ENCODE results near the gene DCAF17.

The DCAF17 gene, protein sequence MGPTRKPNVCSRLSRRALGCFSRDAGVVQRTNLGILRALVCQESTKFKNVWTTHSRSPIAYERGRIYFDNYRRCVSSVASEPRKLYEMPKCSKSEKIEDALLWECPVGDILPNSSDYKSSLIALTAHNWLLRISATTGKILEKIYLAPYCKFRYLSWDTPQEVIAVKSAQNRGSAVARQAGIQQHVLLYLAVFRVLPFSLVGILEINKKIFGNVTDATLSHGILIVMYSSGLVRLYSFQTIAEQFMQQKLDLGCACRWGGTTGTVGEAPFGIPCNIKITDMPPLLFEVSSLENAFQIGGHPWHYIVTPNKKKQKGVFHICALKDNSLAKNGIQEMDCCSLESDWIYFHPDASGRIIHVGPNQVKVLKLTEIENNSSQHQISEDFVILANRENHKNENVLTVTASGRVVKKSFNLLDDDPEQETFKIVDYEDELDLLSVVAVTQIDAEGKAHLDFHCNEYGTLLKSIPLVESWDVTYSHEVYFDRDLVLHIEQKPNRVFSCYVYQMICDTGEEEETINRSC

DNA sequence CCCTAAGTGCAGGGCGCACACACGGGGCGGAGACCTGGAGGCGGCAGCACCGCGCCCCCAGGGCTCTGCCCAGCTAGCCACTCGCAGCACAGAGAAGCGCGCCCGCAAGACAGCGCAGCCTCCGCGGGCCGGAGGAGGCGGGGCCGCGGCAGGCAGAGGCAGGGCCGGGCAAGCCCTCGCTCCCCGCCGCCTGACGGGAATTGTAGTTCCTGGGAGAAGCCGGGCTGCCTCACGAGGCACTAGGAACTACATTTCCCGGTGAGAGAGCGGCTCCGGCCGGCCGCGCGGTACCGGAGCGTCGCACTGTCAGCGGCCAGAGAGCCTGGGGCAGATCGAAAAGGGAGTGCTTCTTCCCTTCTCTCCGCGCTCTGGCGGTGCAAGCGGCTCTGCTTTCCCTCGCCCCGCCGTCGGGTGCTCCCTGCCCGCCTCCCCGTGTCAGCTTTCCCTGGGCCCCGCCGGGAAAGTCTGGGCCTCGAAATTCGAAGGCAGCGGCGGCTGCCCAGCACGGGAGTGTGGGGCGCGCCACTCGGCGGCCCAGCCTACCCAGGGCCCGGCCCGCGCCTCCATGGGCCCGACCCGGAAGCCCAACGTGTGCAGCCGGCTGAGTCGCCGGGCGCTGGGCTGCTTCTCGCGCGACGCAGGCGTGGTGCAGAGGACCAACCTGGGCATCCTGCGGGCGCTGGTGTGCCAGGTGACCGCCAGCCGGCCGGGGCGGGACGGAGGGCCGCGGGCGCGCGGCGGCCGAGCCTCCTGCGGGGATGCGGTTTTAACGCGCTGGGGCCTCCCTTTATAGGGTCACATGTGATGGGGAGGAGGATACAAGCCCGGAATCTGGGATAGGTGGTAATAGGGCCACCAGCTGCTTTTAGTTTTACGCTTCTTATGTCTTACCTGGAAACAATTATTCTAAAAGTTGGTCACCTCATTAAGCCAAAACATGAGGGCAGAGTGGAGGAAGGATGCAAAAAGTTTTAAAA lies at the start of gene DCAF17:
Gene DCAF17 (plus strand): TSS at position 214 of the 977 bp plus-strand sequence. CDS start 352 bp downstream, at position 566.
- peak; percentile 97 for DNase-seq (ENCODE audit: low spot score)

DNA sequence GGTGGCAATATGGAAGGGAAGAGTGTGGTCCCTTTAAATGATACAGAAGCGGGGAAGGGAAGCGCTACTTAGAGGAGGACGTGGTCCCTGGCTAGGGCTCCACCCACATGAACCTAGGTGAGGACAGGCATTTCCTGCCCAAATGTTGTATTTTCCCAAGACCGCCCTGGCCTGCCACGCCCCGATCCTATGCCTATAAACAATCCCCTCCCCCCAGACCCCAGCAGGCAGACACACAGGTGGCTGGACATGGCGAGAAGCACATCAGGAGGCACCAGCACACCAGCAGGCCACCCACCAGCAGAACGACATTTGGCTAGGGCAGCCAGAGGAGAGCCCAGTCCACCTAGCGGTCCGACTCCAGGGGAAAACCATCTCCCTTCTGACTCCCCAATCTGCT lies 47.4 kb upstream of the DCAF17 start:
- no peak for DNase-seq (ENCODE audit: low spot score)

DNA sequence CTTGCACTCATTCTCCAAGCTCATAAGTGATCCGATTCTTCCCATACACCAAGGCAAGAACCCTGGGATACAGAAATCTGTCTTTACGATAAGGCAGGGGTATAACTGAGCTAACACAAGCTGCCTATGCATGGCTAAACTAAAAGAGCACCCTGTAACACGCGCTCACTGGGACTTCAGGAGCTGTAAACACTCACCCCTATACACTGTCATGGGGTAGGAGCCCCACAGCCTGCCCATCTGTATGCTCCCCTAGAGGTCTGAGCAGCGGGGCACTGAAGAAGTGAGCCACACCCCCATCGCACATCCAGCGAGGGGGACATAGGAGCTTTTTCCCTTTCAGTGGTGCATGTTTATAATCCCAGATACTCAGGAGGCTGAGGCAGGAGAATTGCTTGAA lies 47.0 kb upstream of the DCAF17 start:
- DNase-seq (ENCODE audit: low spot score): no peak

DNA sequence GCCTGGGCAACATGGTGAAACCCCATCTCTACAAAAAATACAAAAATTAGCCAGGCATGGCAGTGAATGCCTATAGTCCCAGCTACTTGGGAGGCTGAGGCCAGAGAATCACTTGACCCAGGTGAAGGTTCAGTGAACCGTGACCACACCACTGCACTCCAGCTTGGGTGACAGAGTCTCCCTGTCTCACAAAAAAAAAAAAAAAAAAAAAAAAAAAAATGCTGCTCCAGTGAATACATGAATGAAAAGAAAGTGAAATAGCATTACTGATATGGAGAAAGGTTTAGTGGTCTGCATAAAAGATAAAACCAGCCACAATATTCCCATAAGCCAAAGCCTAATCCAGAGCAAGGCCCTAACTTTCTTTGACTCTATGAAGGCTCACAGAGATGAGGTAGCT lies 44.7 kb upstream of the DCAF17 start:
- no peak for DNase-seq (ENCODE audit: low spot score)

DNA sequence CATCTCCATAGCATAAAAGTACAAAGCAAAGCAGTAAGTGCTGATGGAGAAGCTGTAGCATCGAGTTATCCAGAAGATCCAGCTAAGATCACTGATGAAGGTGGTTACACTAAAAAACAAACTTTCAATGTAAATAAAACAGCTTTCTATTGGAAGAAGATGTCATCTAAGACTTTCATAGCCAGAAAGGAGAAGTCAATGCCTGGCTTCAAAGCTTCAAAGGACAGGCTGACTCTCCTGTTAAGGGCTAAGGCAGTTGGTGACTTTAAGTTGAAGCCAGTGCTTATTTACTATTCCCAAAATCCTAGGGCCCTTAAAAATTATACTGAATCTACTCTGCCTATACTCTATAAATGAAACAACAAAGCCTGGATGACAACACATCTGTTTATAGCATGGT lies 44.2 kb upstream of the DCAF17 start:
- DNase-seq (ENCODE audit: low spot score): no peak

DNA sequence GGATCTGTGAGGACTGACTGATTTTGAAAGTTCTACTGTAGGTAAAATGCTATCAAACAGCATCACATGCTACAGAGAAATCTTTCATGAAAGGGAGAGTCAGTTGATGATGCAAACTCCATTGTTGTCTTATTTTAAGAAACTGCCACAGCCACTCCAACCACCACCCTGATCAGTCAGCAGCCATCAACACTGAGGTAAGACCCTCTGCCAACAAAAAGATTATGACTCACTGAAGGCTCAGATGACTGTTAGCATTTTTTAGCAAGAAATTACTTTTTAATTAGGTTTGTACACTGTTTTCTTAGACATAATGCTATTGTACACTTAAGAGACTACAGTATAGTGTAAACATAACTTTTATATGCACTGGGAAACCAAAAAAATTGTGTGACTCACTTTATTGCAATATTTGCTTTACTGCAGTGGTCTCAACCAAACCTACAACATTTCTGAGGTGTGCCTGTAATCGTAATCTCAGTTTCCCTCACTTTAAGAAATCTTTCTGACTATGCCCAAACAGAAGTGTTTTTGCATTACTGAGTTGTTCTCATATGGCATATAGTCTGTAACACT lies 43.0 kb upstream of the DCAF17 start:
- no peak for DNase-seq (ENCODE audit: low spot score)

DNA sequence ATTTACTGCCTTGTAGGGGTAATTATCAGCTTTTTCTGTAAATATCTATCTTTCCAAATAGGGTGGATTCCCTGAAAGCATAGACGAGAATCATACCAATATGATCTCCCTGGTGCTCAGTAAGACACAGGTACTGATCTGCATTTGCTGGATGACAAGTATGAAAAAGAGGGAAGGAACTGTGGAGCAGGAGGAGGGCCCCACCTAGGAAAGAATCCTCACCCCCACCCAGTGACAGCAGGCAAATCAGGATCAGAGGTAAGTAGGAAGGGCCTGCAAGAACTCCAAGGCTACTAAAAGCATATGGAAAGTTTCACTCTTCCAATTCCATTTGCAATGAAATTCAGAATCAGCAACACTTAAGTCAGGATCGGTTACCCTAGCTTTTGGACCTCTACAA lies 42.5 kb upstream of the DCAF17 start:
- no peak for DNase-seq (ENCODE audit: low spot score)

DNA sequence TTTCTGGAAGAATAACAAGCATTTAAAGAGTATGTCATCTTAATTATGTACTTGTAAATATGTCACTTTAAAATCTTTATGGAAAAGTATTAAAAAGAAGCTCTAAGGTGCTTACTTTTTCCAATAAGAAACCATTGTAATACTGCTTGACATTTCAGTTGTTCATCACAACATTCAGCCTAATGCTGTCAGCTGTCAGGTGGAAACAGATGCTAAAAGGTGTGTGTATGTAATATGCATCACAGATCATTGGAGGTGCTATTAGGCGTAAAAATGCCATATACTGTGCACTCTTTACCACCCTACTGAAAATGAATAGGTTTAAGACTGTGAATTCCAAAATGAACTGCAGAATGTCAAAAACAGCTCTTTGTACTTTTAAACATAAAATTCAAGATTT lies 40.5 kb upstream of the DCAF17 start:
- DNase-seq (ENCODE audit: low spot score): no peak

DNA sequence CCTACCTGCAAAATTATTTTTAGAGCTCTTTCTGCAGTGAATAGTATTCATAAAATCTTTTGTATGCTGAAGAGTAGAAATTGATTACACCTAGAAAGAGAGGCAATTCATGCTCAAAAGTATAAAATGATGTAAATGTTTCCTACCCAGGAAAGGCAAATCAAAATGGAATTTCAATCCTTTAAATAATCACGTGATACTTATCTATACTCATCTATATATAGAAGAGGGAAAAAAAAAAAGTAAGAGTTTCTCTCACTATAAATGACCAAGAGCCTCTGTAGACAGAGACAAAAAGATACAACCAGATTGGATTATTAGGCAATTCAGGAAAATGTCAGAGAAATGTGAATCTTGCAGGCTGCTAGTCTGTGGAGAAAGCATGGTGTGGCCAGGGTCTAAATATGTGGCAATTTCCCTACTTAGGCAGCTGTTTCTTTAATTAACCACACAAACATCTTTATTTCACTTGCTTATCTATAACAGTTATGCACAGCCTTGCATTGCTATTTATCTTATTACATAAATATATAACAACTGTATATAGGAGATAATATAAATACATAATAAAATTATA lies 39.8 kb upstream of the DCAF17 start:
- DNase-seq (ENCODE audit: low spot score): no peak

DNA sequence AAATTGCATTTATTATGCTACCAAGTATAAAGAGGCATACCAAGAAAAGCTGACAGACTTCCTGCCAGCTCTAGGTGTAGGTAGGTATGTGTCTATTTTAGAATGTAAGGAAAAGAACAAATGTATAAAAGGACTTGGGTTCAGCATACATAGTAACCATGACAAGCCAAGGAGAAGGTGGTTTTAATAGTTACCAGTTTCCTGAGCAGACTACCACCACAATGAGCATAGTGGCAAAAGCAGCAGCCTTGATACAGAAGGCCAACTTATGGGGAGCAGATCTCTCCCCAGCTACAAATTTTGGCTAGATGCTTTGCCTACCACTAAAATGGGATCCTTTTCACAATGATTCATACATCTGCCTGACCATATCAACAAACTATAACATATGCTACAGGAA lies 34.7 kb upstream of the DCAF17 start:
- no peak for DNase-seq (ENCODE audit: low spot score)

DNA sequence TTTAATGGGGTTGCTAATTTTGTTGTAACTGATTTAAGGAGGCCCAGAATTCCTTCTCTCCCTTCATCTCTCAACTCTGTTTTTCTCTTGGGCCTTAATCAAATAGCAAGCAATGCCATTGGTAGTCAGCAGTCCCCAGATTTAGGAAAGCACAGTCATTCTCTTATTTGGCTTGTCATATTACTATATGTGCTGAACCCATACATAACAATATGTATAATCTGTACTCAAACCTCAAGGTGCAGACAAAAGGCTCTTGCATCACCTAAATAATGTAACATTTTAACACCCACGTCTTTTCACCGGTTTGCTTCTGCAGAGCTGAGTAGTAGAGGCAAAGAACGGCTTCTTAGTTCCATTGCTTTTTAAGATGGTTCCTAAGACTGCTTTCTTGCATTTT lies 33.6 kb upstream of the DCAF17 start:
- no peak for DNase-seq (ENCODE audit: low spot score)

DNA sequence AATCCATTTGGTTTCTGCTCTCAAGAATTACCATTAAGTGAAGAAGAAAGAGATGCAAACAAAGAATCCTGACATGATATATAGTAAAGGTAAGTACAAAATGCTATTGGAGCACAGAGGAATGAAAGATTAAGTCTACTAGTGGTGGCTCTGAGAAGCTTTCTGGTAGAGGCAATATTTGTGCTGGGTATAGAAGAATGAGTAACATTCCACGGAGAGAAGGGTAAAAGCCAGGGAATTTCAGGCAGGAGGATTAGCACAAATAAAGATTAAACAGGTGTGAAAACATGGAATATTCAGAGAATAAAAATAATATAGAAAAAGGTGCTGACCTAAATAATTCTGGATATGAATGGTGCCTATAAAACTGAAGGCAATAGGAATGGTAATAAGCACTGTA lies 32.1 kb upstream of the DCAF17 start:
- no peak for DNase-seq (ENCODE audit: low spot score)

DNA sequence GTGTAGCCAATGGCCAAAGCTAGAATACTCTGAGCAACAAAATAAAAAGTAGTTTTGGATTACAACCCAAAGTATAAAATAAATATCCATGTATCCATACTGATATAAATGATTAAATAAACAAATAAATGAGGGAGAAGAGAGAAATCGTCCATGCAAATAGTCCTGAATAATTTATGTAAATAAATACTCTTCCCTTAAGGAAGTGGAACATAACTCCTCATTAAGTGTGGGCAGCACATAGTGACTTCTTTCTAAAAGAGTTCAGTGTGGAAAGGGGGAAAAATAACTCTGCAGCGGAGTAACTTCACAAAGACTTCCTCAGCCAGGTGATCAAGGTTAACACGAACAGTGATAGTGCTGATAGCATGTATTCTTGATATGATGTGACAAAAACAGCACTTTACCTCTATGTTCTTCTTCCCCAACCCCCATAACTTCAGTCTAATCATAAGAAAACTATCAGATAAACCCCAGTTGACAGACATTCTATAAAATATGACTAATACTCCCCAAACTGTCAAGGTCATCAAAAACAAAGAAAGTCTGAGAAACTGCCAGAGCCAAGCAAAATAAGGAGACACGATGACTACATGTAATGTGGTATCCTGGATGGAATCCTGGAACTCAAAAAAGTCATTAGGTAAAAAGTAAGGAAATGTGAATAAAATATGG lies 31.0 kb upstream of the DCAF17 start:
- DNase-seq (ENCODE audit: low spot score): no peak

DNA sequence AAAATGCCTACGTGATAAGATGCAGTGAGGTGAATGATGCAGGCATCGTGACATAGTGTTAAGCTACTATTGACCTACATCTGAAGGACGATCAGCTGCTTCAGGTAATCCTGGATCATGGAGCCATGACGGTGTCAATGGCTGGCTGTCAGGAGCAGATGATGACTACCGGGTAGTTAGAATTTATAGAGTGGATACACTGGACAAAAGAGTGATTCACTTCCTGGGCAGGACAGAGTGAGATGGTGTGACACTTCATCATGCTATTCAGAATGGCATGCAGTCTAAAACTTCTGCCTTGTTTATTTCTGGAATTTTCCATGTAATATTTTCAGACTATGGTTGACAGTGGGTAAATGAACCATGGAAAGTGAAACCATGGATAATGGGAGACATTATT lies 29.8 kb upstream of the DCAF17 start:
- no peak for DNase-seq (ENCODE audit: low spot score)

DNA sequence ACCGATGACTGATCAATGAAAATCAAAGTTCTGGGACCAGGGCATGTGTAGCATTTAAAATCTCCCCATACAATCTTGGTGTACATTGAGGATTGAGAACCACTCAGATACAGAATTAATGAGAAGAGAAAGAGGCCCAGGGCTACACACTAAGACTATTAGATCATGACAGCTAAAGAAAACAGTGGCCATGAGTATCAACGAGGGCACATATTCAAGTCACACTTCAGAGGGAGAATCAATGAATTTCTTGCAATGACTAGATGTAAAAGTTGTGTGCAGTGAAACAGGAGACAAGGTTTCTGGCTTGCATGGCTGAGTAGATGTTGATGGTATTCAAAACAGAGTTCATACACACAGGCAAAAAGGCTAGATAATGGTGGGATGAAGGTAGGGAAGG lies 29.3 kb upstream of the DCAF17 start:
- DNase-seq (ENCODE audit: low spot score): no peak

DNA sequence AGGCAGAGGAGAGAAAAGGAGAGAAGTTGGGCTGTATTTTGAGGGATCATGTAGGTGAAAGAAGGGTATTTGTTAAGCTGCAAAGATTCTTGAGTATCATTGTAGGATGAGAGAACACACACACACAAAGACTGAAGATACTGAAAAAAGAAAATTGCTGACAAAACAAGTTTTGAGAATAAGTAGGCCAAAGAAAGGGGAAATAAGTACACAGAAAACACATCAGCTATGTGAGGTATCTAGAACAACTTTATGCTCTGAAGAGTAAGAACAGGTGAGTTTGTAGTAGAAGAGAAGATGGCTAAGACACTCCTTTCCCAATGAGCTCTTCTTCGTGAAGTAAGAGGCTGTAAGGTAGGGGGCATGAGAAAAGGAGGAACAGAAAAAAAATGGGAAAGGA lies 28.5 kb upstream of the DCAF17 start:
- no peak for DNase-seq (ENCODE audit: low spot score)

DNA sequence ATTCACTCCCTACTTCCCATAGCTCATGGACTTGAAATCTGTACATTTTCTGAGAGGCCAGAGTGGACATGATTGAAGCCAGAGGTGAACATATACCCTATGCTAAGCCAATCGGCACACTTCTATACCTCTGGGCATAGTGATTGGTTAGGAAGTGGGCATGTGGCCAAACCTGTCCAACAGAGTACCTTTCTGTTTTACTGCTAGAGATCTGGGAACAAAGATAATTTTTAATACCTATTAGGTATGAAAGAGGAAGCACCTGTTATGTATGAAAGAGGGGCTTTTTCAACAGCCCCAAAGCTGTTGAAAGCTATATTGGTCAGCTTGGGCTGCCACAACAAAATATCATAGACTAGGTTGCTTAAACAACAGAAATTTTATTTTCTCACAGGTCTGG lies 28.0 kb upstream of the DCAF17 start:
- DNase-seq (ENCODE audit: low spot score): no peak

DNA sequence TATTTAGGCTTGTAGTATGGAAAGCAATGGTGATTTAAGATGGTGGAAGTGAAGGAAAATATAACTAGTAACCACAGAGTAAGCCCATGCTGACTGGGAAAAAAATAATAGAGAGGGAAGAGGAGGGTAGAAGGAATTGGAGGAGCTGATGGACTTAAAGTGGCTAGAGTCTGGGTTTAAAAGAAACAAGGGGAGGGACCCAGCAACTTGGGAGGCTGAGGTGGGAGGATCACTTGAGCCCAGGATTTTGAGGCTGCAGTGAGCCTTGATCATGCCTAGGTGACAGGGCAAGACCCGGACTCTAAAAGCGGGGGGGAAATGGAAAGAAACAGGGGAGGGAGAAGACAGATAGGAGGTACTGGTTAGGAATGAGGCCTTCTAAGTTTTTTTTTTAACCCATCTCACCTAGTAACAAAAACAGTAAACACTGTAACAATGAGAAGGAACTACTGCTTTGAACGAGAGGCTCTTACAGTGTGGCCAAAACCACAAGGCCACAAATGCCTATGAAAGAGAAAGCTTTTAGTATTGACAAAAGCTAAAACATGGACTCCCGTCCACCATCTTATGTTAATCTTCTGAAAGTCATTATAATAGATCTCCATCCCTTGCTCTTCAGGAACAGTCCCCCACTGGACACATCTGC lies 26.9 kb upstream of the DCAF17 start:
- no peak for DNase-seq (ENCODE audit: low spot score)

DNA sequence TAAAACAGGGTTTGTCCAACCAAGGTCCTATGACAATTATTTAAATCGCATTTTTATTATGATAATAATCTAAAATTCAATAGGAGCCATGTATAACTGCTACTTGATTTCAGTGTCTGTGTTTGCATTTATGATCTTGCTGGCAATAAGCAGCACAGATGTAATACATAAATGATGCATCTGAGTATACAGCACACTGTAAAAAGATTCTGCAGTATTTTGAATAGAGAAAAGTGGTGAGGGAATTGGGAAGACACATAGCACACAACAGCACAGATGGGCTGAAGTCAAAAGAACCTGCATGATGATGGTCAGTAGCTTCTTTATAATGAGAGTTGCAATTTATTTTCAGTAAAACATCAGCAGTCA lies 26.4 kb upstream of the DCAF17 start:
- no peak for DNase-seq (ENCODE audit: low spot score)

DNA sequence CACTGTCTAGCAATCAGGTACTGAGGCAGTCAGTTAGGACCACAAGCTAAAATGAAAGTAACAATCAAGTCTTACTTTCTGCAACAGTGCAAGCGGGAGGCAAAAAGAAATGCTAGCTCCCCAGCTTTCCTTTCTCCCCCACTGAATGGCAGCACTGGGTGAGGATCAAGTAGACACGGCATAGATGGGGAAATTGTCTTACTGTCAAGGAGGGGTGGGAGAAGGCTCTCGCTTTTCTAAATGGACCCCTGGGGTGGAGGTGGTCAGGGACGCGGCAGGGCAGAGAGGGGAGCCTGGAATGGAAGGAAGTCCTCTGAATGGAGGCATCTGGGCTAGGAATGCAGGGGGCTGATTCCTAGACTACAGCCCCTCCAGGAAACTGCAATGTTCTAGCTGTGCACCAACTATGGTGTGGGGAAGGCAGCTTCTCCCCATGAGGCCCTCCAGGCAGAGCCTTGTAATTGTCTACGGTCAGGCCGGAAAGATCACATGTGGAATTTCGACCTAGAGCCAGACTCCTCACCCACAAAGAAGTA lies 24.5 kb upstream of the DCAF17 start:
- DNase-seq (ENCODE audit: low spot score): no peak

DNA sequence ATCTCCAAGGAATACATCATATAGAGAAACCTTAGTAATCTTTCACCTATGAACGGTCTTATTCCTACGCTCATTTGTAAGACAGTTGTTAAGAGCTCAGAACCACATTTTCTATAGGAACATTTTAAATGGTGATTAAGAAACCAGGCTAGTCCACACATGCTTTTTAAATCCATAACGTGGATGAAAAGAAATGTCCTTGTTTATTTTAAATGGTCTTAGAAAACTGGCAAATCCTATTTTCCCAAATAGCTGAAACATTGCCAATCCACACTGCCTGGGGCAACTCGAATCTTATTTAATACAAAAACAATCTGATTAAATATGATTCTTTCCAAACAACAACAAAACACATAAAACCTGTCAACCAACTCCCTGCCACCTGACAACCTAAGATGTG lies 23.9 kb upstream of the DCAF17 start:
- no peak for DNase-seq (ENCODE audit: low spot score)
